Bronchus fibroblast of lung (primary cell): ENCODE data around the gene BMP4. TPM values are rescaled to one million over a fixed set of nuclear protein-coding genes. Genes with fewer than 3 reads are reported as not detected.

ENCODE experiments used
- total RNA-seq: library from RNA; depleted of rRNA; stranded (reverse); fragments of >200 nt; gene quantifications from 2 replicates; pipeline ENCODE4 v1.2.3, GENCODE V29; 2015

BMP4 gene
- 7.3 and 7.4 TPM in 2 replicates for total RNA-seq

DNA sequence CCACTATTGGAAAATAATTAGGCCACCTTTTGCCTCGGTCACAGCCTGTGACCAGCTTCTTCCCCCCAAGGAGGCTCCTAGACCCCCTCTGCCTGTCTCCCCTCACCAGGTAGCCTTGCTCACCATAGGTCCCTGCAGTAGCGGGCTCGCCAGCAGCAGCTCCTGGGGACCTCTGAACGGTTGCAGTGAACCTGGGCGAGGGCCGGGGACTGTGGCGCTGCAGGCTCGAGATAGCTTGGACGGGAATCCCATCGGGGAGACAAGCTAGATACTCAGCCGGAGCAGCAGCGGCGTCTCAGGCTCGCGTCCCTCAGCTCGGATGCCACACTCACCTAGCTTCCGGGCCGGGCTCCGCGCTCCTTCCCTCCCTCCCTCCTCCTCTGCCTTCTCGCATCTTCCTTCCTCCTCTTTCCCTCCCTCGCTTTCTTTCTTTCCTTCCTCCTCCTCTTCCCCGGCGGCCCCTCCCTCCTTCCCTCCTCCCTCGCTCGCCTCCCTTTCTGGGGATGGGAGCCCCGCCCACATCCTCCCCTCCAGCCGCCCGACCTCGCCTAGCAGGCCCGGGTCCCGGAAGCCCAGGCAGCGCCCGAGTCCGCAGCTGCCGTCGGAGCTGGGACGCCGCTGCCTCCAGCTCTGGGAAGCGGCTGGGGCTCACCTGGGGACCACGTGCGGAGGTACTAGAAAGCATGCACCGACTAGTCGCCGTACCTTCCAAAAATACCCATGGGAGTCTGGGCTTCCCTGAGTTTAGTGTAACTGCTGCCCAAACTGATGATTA, at the start of gene BMP4:
Gene BMP4 (minus strand): TSS at position 399 of the 775 bp plus-strand sequence. CDS start 4,603 bp downstream, outside the sequence.

